HEK293 (cell line): ENCODE results near the gene CAND2.
"Not testable (repeated sequence)": the region's sequence is repeated elsewhere in the genome, so short reads cannot be mapped to it uniquely, and the experiment has no call there.

ENCODE experiments used
- CTCF ChIA-PET: fragments of 350-600 bp; formaldehyde crosslinking; extraction: SDS; loops from one replicate; lab custom pipeline; 2021; ENCODE audit warnings: antibody characterized with exemption; lab: Yijun Ruan, JAX
- POLR2A ChIA-PET: fragments of 300-600 bp; formaldehyde crosslinking; extraction: SDS; loops from one replicate; lab custom pipeline; 2020; ENCODE audit warnings: antibody characterized with exemption, inconsistent platforms; lab: Yijun Ruan, JAX
- H3K27ac ChIP-seq: fragments of 200-500 bp; sonication (Bioruptor generic); 2 replicates; pipeline ENCODE4 v1.5.1; 2014; ENCODE audit warnings: low read depth, low read length, control low read depth, inconsistent platforms; ENCODE audit errors: extremely low read depth
- H3K36me3 ChIP-seq, 2 experiments: fragments of 200-500 bp in 1 of 2; sonication (Bioruptor generic) in 1 of 2; 1 replicate in 1 of 2; 2 replicates in 1 of 2; pipeline ENCODE4 v1.5.1; 2014 to 2017; ENCODE audit warnings: inconsistent platforms in 2 of 2, low read length in 2 of 2; ENCODE audit not compliant: control insufficient read depth in 2 of 2, insufficient read depth in 1 of 2
- H3K4me1 ChIP-seq: fragments of 200-500 bp; sonication (Bioruptor generic); 2 replicates; pipeline ENCODE4 v1.5.1; 2014; ENCODE audit warnings: mild to moderate bottlenecking, low read length, inconsistent platforms; ENCODE audit not compliant: control insufficient read depth, insufficient read depth
- H3K4me3 ChIP-seq: 2 replicates; pipeline ENCODE4 v1.5.1; 2011; ENCODE audit warnings: low read depth, mild to moderate bottlenecking, control low read depth, low read length, moderate library complexity
- H3K9me3 ChIP-seq: fragments of 200-500 bp; sonication (Bioruptor generic); 2 replicates; pipeline ENCODE4 v1.5.1; 2014; ENCODE audit warnings: low read depth, low read length, inconsistent platforms; ENCODE audit not compliant: control insufficient read depth, insufficient read depth
- ATF2 ChIP-seq: fragments of 450-650 bp; formaldehyde crosslinking; IDR thresholded peaks from 2 replicates; pipeline ENCODE4 v1.5.1; 2016; ENCODE audit warnings: missing biosample characterization, missing genetic modification characterization, low read depth
- GLI4 ChIP-seq: fragments of 450-650 bp; formaldehyde crosslinking; IDR thresholded peaks from 2 replicates; pipeline ENCODE4 v1.5.1; 2016; ENCODE audit warnings: missing biosample characterization, missing genetic modification characterization
- PBX3 ChIP-seq: sonication (generic); formaldehyde crosslinking; IDR thresholded peaks from 2 replicates; pipeline ENCODE4 v1.8.1; 2022; ENCODE audit warnings: mild to moderate bottlenecking, moderate library complexity, missing genetic modification reagents
- SP3 ChIP-seq: fragments of 450-650 bp; formaldehyde crosslinking; IDR thresholded peaks from 2 replicates; pipeline ENCODE4 v1.5.1; 2016; ENCODE audit warnings: missing biosample characterization, missing genetic modification characterization
- SP7 ChIP-seq: fragments of 450-650 bp; formaldehyde crosslinking; IDR thresholded peaks from 2 replicates; pipeline ENCODE4 v1.5.1; 2016; ENCODE audit warnings: missing biosample characterization, missing genetic modification characterization
- YY1 ChIP-seq: fragments of 450-650 bp; formaldehyde crosslinking; IDR thresholded peaks from 2 replicates; pipeline ENCODE4 v1.5.1; 2018; ENCODE audit warnings: missing biosample characterization, missing genetic modification characterization
- ZBTB49 ChIP-seq: fragments of 450-650 bp; formaldehyde crosslinking; IDR thresholded peaks from 2 replicates; pipeline ENCODE4 v1.5.1; 2016; ENCODE audit warnings: missing biosample characterization, missing genetic modification characterization, low read depth
- ZFP41 ChIP-seq: fragments of 450-650 bp; formaldehyde crosslinking; IDR thresholded peaks from 2 replicates; pipeline ENCODE4 v1.5.1; 2016; ENCODE audit warnings: missing biosample characterization, missing genetic modification characterization, borderline replicate concordance
- ZNF148 ChIP-seq: fragments of 450-650 bp; formaldehyde crosslinking; IDR thresholded peaks from 2 replicates; pipeline ENCODE4 v1.5.0; 2017; ENCODE audit warnings: missing biosample characterization, missing genetic modification characterization, borderline replicate concordance
- ZNF174 ChIP-seq: fragments of 450-650 bp; formaldehyde crosslinking; IDR thresholded peaks from 2 replicates; pipeline ENCODE4 v1.5.0; 2017; ENCODE audit warnings: missing biosample characterization, mild to moderate bottlenecking, missing genetic modification characterization
- ZNF214 ChIP-seq: fragments of 450-650 bp; formaldehyde crosslinking; IDR thresholded peaks from 2 replicates; pipeline ENCODE4 v1.5.1; 2017; ENCODE audit warnings: missing biosample characterization, mild to moderate bottlenecking, missing genetic modification characterization, borderline replicate concordance
- ZNF24 ChIP-seq: fragments of 450-650 bp; formaldehyde crosslinking; IDR thresholded peaks from 2 replicates; pipeline ENCODE4 v1.5.1; 2016; ENCODE audit warnings: missing biosample characterization, missing genetic modification characterization
- ZNF280D ChIP-seq: fragments of 450-650 bp; formaldehyde crosslinking; IDR thresholded peaks from 2 replicates; pipeline ENCODE4 v1.5.1; 2016; ENCODE audit warnings: missing biosample characterization, missing genetic modification characterization
- ZNF302 ChIP-seq: fragments of 450-650 bp; formaldehyde crosslinking; IDR thresholded peaks from 2 replicates; pipeline ENCODE4 v1.5.1; 2016; ENCODE audit warnings: missing biosample characterization, missing genetic modification characterization, low read depth
- ZNF585B ChIP-seq: fragments of 450-650 bp; formaldehyde crosslinking; IDR thresholded peaks from 2 replicates; pipeline ENCODE4 v1.5.1; 2016; ENCODE audit warnings: missing biosample characterization, missing genetic modification characterization
- ZSCAN16 ChIP-seq: fragments of 450-650 bp; formaldehyde crosslinking; IDR thresholded peaks from 2 replicates; pipeline ENCODE4 v1.5.1; 2016; ENCODE audit warnings: missing biosample characterization, missing genetic modification characterization

The CAND2 gene

GRCh38 chr3:12845811-12846210, 49.3 kb downstream of the CAND2 start:
- TF ChIP-seq ZNF585B (peak; percentile 72; the same call in 1 of the 2 replicates), ZSCAN16 (tag by site-specific recombination) (no peak)
- TF ChIP-seq, all 188 proteins: peak for 1
- CTCF ChIA-PET = interaction anchor here (0.6 kb wide), 1 partner anchor 79 kb away, joined by 3 read pairs; no protein-coding TSS in a partner anchor
- H3K9me3 ChIP-seq = no peaks in the 10 kb centered on the region
- H3K4me1 ChIP-seq = no peaks in the 10 kb centered on the region
- POLR2A ChIA-PET = interaction anchor here (1.2 kb wide), 1 partner anchor 12 kb away, joined by 3 read pairs; no protein-coding TSS in a partner anchor
- no peak overlapping the region for H3K4me3 ChIP-seq
- peaks cover 0 to 2% of the 10 kb centered on the region in 2 experiments; a peak in 1 of 3 replicates for H3K36me3 ChIP-seq
- H3K27ac ChIP-seq = no peak overlapping the region

GRCh38 chr3:12852201-12852600, 55.7 kb downstream of the CAND2 start:
- no peak for TF ChIP-seq ZNF148 (tag by site-specific recombination)
- TF ChIP-seq ZFP41 (tag by site-specific recombination) = no peak
- TF ChIP-seq ZNF174 (tag by site-specific recombination) = no peak
- TF ChIP-seq SP3 = no peak
- no peak for TF ChIP-seq ATF2
- TF ChIP-seq YY1 (tag by site-specific recombination) = no peak
- CTCF ChIA-PET = interaction anchor here (0.9 to 1.1 kb wide), 2 partner anchors 10 to 145 kb away, joined by 4 to 5 read pairs; partner anchors contain the start of gene RPL32
- POLR2A ChIA-PET = no interaction called here
- H3K27ac ChIP-seq = no peak overlapping the region
- H3K36me3 ChIP-seq = no peaks in the 10 kb centered on the region
- H3K4me1 ChIP-seq = no peaks in the 10 kb centered on the region
- no peak overlapping the region for H3K4me3 ChIP-seq
- no peaks in the 10 kb centered on the region for H3K9me3 ChIP-seq

GRCh38 chr3:12853847-12854246, 57.4 kb downstream of the CAND2 start:
- CTCF ChIA-PET = interaction anchor here (1.5 kb wide), 1 partner anchor 12 kb away, joined by 5 read pairs; the partner anchor contains the start of gene RPL32
- H3K36me3 ChIP-seq, H3K9me3 ChIP-seq, H3K4me3 ChIP-seq, H3K4me1 ChIP-seq, H3K27ac ChIP-seq: not testable (repeated sequence)
- POLR2A ChIA-PET = interaction anchor here (1.4 kb wide), 1 partner anchor 12 kb away, joined by 3 read pairs; the partner anchor contains the start of gene RPL32

GRCh38 chr3:12854565-12854964, 58.1 kb downstream of the CAND2 start:
- Histone ChIP-seq H3K27ac (no peak overlapping the region), H3K9me3 (no peaks in the 10 kb centered on the region), H3K36me3 (no peaks in the 10 kb centered on the region), H3K4me1 (no peaks in the 10 kb centered on the region), H3K4me3 (no peak overlapping the region)
- CTCF ChIA-PET = interaction anchor here (0.6 kb wide), 1 partner anchor 155 kb away, joined by 3 read pairs; no protein-coding TSS in a partner anchor
- POLR2A ChIA-PET = interaction anchor here (1.4 kb wide), 1 partner anchor 13 kb away, joined by 3 read pairs; the partner anchor contains the start of gene RPL32
- TF ChIP-seq ZNF24 (no peak), SP7 (tag by site-specific recombination) (no peak), GLI4 (tag by site-specific recombination) (no peak), PBX3 (CRISPR knock-in tag) (no peak), ZNF214 (no peak), ZNF302 (tag by site-specific recombination) (no peak), ZFP41 (tag by site-specific recombination) (no peak), ZNF280D (tag by site-specific recombination) (no peak), ZNF174 (tag by site-specific recombination) (no peak), ZBTB49 (tag by site-specific recombination) (no peak)
